Measurements from ENCODE around the gene LRRC37B. TPM values are rescaled to one million over a fixed set of nuclear protein-coding genes. Genes with fewer than 3 reads are reported as not detected.
"Not testable (repeated sequence)": the region's sequence is repeated elsewhere in the genome, so short reads cannot be mapped to it uniquely, and the experiment has no call there.

LRRC37B gene
- total RNA-seq, 2 donors from 2014 or later, result 9.3 to 9.7 TPM

- H3K36me3 ChIP-seq, result no peaks in the 10 kb centered on the region
- no peak overlapping the region for H3K4me3 ChIP-seq
- intact Hi-C loops (cut with DNase I), result no loop called here
- no peak overlapping the region for H3K27ac ChIP-seq
- H3K9ac ChIP-seq (ENCODE audit: low read depth in 2 of 2, low read length in 2 of 2), result no peak overlapping the region
- no peak for TF ChIP-seq CTCF (IDR thresholded peaks at IDR 0.05)
- no peak for DNase-seq
- H3K27me3 ChIP-seq, result no peaks in the 10 kb centered on the region
- H3K4me1 ChIP-seq, result no peaks in the 10 kb centered on the region
- no peaks in the 10 kb centered on the region for H3K9me3 ChIP-seq
Measured at GRCh38 chr17:32019228-32019627, 12.0 kb downstream of the LRRC37B start.

- H3K9me3 ChIP-seq, result no peaks in the 10 kb centered on the region
- H3K4me1 ChIP-seq, result no peaks in the 10 kb centered on the region
- no peak overlapping the region for H3K27ac ChIP-seq
- intact Hi-C loops (cut with DNase I), result no loop called here
- no peaks in the 10 kb centered on the region for H3K36me3 ChIP-seq
- TF ChIP-seq CTCF (IDR thresholded peaks at IDR 0.05), result no peak
- DNase-seq, result no peak
- no peak overlapping the region for H3K4me3 ChIP-seq
- H3K27me3 ChIP-seq, result no peaks in the 10 kb centered on the region
- no peak overlapping the region for H3K9ac ChIP-seq (ENCODE audit: low read depth in 2 of 2, low read length in 2 of 2)
Measured at GRCh38 chr17:32020943-32021614, 13.9 kb downstream of the LRRC37B start.

GRCh38 chr17:32021615-32021955 lies 14.4 kb downstream of the LRRC37B start:
- no peak overlapping the region for H3K4me3 ChIP-seq
- intact Hi-C loops (cut with DNase I), result no loop called here
- H3K27me3 ChIP-seq, result no peaks in the 10 kb centered on the region
- DNase-seq, result no peak
- no peaks in the 10 kb centered on the region for H3K4me1 ChIP-seq
- H3K27ac ChIP-seq, result no peak overlapping the region
- H3K9ac ChIP-seq (ENCODE audit: low read depth in 2 of 2, low read length in 2 of 2), result no peak overlapping the region
- TF ChIP-seq CTCF (IDR thresholded peaks at IDR 0.05), result no peak
- H3K9me3 ChIP-seq, result no peaks in the 10 kb centered on the region
- no peaks in the 10 kb centered on the region for H3K36me3 ChIP-seq

GRCh38 chr17:32022554-32022953 lies 15.4 kb downstream of the LRRC37B start:
- intact Hi-C loops (cut with DNase I); H3K27ac ChIP-seq; DNase-seq; H3K27me3 ChIP-seq; H3K36me3 ChIP-seq; H3K9me3 ChIP-seq; H3K4me1 ChIP-seq; H3K4me3 ChIP-seq; H3K9ac ChIP-seq (ENCODE audit: low read depth in 2 of 2, low read length in 2 of 2): not testable (repeated sequence)

GRCh38 chr17:32027271-32027670 lies 20.1 kb downstream of the LRRC37B start:
- H3K27ac ChIP-seq; DNase-seq; H3K27me3 ChIP-seq; H3K9ac ChIP-seq (ENCODE audit: low read depth in 2 of 2, low read length in 2 of 2); H3K9me3 ChIP-seq; H3K4me1 ChIP-seq; H3K4me3 ChIP-seq; intact Hi-C loops (cut with DNase I); H3K36me3 ChIP-seq: not testable (repeated sequence)

- Histone ChIP-seq H3K27me3 (no peaks in the 10 kb centered on the region), H3K4me3 (no peak overlapping the region), H3K4me1 (no peaks in the 10 kb centered on the region), H3K27ac (no peak overlapping the region), H3K9ac (ENCODE audit: low read depth in 2 of 2, low read length in 2 of 2) (no peak overlapping the region), H3K9me3 (no peaks in the 10 kb centered on the region), H3K36me3 (no peaks in the 10 kb centered on the region)
- no peak for DNase-seq
- TF ChIP-seq CTCF (IDR thresholded peaks at IDR 0.05), result no peak
- intact Hi-C loops (cut with DNase I), result no loop called here
Measured at GRCh38 chr17:32033223-32033622, 26.0 kb downstream of the LRRC37B start.

- not testable (repeated sequence) for H3K4me3 ChIP-seq, DNase-seq
Measured at GRCh38 chr17:32033812-32034211, 26.6 kb downstream of the LRRC37B start.

GRCh38 chr17:32040246-32040645 lies 33.1 kb downstream of the LRRC37B start:
- DNase-seq; H3K36me3 ChIP-seq; H3K9me3 ChIP-seq; H3K4me3 ChIP-seq; H3K9ac ChIP-seq (ENCODE audit: low read depth in 2 of 2, low read length in 2 of 2); H3K27ac ChIP-seq; H3K27me3 ChIP-seq; intact Hi-C loops (cut with DNase I); H3K4me1 ChIP-seq: not testable (repeated sequence)

More at GRCh38 chr17:32033812-32034211, 26.6 kb downstream of the LRRC37B start:
- H3K27me3 ChIP-seq; intact Hi-C loops (cut with DNase I); H3K9me3 ChIP-seq; H3K9ac ChIP-seq (ENCODE audit: low read depth in 2 of 2, low read length in 2 of 2); H3K27ac ChIP-seq; H3K4me1 ChIP-seq; H3K36me3 ChIP-seq: not testable (repeated sequence)

- H3K9me3 ChIP-seq; H3K4me1 ChIP-seq; DNase-seq; H3K9ac ChIP-seq (ENCODE audit: low read depth in 2 of 2, low read length in 2 of 2); H3K4me3 ChIP-seq; H3K27me3 ChIP-seq; H3K27ac ChIP-seq; H3K36me3 ChIP-seq; intact Hi-C loops (cut with DNase I): not testable (repeated sequence)
Measured at GRCh38 chr17:32041306-32041875, 34.2 kb downstream of the LRRC37B start.

GRCh38 chr17:32042266-32042665 lies 35.1 kb downstream of the LRRC37B start:
- H3K4me3 ChIP-seq; intact Hi-C loops (cut with DNase I); H3K27ac ChIP-seq; H3K36me3 ChIP-seq; H3K27me3 ChIP-seq; DNase-seq; H3K4me1 ChIP-seq; H3K9ac ChIP-seq (ENCODE audit: low read depth in 2 of 2, low read length in 2 of 2); H3K9me3 ChIP-seq: not testable (repeated sequence)
